NB4 (cell line): ENCODE measurements around the gene MPRIP.

Experiments
- DNase-seq: peaks from one replicate; pipeline ENCODE4 v3.0.0; 2010; ENCODE audit warnings: low read depth
- H3K4me3 ChIP-seq: one replicate; pipeline ENCODE4 v1.5.1; 2011; ENCODE audit warnings: mild to moderate bottlenecking, low read depth, low read length, moderate library complexity
- CTCF ChIP-seq: IDR thresholded peaks from one replicate; pipeline ENCODE4 v1.5.1; 2012; ENCODE audit warnings: low read depth, low read length
- MAX ChIP-seq: IDR thresholded peaks from 2 replicates; pipeline ENCODE4 v1.6.1; 2011; ENCODE audit warnings: low read depth, low read length
- MYC ChIP-seq: IDR thresholded peaks from 2 replicates; pipeline ENCODE4 v1.6.1; 2011; ENCODE audit warnings: low read depth, low read length
- POLR2A ChIP-seq: IDR thresholded peaks from 2 replicates; pipeline ENCODE4 v1.6.1; 2011; ENCODE audit warnings: mild to moderate bottlenecking; ENCODE audit not compliant: insufficient read length; ENCODE audit errors: extremely low read depth

The MPRIP gene

GRCh38 chr17:17069849-17070248, 27.6 kb downstream of the MPRIP start:
- DNase-seq, result no peak
- H3K4me3 ChIP-seq, result no peak overlapping the region
- TF ChIP-seq CTCF (no peak), POLR2A (no peak), MYC (no peak), MAX (no peak)

GRCh38 chr17:17070931-17071330, 28.7 kb downstream of the MPRIP start:
- H3K4me3 ChIP-seq, result no peak overlapping the region
- DNase-seq, result no peak
- TF ChIP-seq POLR2A (no peak), MAX (no peak)

DNA sequence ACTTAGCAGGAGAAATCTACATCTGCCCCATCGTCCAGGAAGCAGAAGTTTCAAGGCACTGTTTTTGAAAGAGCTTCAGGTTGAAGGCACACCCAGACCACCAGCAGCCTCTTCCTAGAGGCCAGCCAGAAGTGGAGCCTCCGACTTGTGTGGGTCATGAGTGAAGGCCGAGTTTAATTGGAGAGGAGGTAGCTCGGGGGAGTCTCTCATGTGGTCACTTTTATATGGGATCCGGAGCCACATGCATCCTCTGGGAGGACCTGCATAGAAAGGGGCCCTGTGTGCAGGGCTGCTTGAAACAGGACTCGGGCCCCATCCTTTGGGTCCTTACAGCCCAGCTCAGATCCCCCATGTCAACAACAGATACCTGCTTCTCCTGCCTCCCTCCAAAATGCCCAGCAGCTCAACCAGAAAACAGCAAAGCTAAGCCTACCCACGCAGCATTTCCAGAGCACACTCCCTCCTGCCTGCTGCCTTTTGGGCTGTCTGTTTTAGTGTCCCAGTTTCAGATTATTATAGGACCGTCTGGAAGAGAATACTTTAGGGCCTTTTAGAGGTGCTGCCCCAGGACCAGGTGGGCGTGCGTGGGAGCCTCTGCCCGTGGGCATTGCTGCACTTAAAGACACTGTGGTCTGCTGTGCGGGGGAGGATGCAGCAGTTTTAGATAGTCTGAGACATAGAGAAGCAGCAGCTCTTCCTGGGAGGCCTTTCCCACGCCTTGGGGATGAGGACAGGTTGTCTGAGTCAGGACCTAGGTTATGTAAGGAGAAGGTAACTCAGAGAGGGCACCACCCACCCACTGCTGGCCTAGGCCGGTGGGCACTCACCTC, 29.5 kb downstream of the MPRIP start:
- TF ChIP-seq CTCF (no peak), POLR2A (no peak), MYC (no peak), MAX (no peak)
- peak; percentile 79 for DNase-seq
- no peak overlapping the region for H3K4me3 ChIP-seq

DNA sequence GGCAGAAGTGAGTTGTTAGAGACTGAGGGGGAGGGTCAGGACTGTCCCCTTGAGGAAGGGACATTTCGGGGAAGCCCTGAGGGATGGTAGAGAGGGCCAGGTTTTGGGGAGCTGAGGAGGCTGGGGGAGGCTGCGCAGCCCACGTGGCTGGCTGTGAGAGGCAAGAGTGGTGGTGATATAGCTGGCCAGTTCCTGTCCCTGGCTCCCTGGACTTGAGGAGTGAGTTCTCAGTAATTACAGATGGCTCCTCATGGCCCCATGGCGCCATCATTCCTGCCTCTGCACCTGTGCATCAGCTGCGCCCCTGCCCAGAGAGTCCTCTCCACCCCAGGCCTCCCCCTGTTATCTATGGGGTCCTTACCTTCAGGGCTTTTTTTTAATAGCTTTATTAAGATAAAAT, 30.3 kb downstream of the MPRIP start:
- no peak overlapping the region for H3K4me3 ChIP-seq
- no peak for DNase-seq
- TF ChIP-seq MAX (no peak), POLR2A (no peak), MYC (no peak), CTCF (no peak)

GRCh38 chr17:17073030-17073564, 30.8 kb downstream of the MPRIP start:
- DNase-seq, result no peak
- TF ChIP-seq MYC (no peak), CTCF (no peak), POLR2A (no peak), MAX (no peak)
- H3K4me3 ChIP-seq, result no peak overlapping the region
